GM12892 (cell line): ENCODE results near the gene GALNT9.

Experiments
- POLR2A ChIP-seq: IDR thresholded peaks from 2 replicates; pipeline ENCODE4 v1.6.1; 2011; ENCODE audit warnings: low read depth, low read length, control low read depth
- POLR2AphosphoS5 ChIP-seq: IDR thresholded peaks from 2 replicates; pipeline ENCODE4 v1.6.1; 2011; ENCODE audit warnings: low read depth, low read length, control low read depth

GRCh38 chr12:132211326-132211725, 118.1 kb downstream of the GALNT9 start:
- no peak for TF ChIP-seq POLR2AphosphoS5
- TF ChIP-seq POLR2A: no peak
